ENCODE results near the gene PLCB4.

DNA sequence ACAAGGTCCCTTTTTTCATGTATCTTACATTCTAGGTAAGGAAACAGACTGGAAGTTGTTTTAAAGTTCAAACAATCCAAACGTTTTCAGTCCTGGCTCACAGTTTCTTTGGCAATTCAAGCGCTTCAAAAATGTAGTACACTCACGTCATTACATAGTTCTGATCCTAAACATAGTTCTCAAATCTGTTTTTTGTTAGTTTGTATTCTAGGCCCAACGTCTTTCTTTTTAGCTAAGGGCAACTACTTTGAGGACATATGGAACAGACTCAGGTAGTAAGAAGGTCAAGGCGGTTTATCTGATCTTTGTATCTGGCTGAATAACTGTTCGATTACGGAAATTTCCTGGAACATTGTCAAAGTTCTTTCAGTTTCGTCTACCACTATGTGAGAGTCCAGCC, 36.9 kb upstream of the PLCB4 start:
- TF ChIP-seq POLR2A (IDR thresholded peaks at IDR 0.05) (no peak), EP300 (IDR thresholded peaks at IDR 0.05; ENCODE audit: low read depth) (no peak), POLR2AphosphoS5 (IDR thresholded peaks at IDR 0.05) (no peak)
- TF ChIP-seq, protein P1, sequence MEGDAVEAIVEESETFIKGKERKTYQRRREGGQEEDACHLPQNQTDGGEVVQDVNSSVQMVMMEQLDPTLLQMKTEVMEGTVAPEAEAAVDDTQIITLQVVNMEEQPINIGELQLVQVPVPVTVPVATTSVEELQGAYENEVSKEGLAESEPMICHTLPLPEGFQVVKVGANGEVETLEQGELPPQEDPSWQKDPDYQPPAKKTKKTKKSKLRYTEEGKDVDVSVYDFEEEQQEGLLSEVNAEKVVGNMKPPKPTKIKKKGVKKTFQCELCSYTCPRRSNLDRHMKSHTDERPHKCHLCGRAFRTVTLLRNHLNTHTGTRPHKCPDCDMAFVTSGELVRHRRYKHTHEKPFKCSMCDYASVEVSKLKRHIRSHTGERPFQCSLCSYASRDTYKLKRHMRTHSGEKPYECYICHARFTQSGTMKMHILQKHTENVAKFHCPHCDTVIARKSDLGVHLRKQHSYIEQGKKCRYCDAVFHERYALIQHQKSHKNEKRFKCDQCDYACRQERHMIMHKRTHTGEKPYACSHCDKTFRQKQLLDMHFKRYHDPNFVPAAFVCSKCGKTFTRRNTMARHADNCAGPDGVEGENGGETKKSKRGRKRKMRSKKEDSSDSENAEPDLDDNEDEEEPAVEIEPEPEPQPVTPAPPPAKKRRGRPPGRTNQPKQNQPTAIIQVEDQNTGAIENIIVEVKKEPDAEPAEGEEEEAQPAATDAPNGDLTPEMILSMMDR (IDR thresholded peaks at IDR 0.05): no peak

Data from transverse colon (tissue), 4 donors.